HCT116 (cell line): Measurements from ENCODE around the gene C4orf51. TPM values are rescaled to one million over a fixed set of nuclear protein-coding genes. Genes with fewer than 3 reads are reported as not detected.

Experiments
- ATAC-seq: fragments of 200-7000 bp; cut with Tn5 transposase; 2 replicates; pipeline ENCODE4 v1.9.1; 2020; ENCODE audit warnings: mild to moderate bottlenecking, moderate library complexity
- BruUV-seq: library from RNA; stranded (reverse); fragments of 400-500 nt; replicated peaks from 2 replicates; lab custom pipeline; 2021; lab: Mats Ljungman, UMichigan
- CTCF ChIA-PET: fragments of 300-600 bp; sonication (Branson Sonifier 250); formaldehyde crosslinking; loops from one replicate; lab custom pipeline; 2021; ENCODE audit warnings: antibody characterized with exemption; lab: Charles Lee
- POLR2A ChIA-PET: fragments of 300-600, 350-600 bp; sonication (Branson Sonifier 250); formaldehyde crosslinking; loops from one replicate; lab custom pipeline; 2021; ENCODE audit warnings: antibody characterized with exemption; lab: Charles Lee
- RAD21 ChIA-PET, 2 experiments: fragments of 300-600 bp; sonication (Branson Sonifier 250); formaldehyde crosslinking; loops; one replicate each; lab custom pipeline; 2023; ENCODE audit warnings: low total read pairs in 2 of 2; ENCODE audit not compliant: uncharacterized antibody in 2 of 2, unreplicated experiment in 2 of 2, low non-redundant PET in 1 of 2; lab: Charles Lee
- DNase-seq: peaks from one replicate; pipeline ENCODE4 v3.0.0-alpha.2; 2010; ENCODE audit warnings: low read depth, low spot score
- H2AFZ ChIP-seq: fragments of 200-600 bp; shearing (Covaris generic), sonication (generic); 2 replicates; pipeline ENCODE4 v1.6.1; 2017; ENCODE audit warnings: low read depth, mixed run types, mixed read lengths, antibody characterized with exemption, low read length; ENCODE audit not compliant: poor library complexity, severe bottlenecking
- H3K27ac ChIP-seq: 2 replicates; pipeline ENCODE4 v1.5.1; 2012; ENCODE audit warnings: low read depth, low read length
- H3K27me3 ChIP-seq: fragments of 200-600 bp; sonication (generic); 2 replicates; pipeline ENCODE4 v1.6.1; 2016; ENCODE audit warnings: mixed run types, low read length, mixed read lengths; ENCODE audit not compliant: insufficient read depth
- H3K36me3 ChIP-seq, 2 experiments: fragments of 200-500 bp in 1 of 2; fragments of 200-600 bp in 1 of 2; sonication (Bioruptor generic) in 1 of 2; sonication (generic) in 1 of 2; 2 replicates each; pipeline versions ENCODE4 v1.5.1 to v1.6.1; 2014 to 2016; ENCODE audit warnings: low read length in 2 of 2, inconsistent platforms in 1 of 2, mixed read lengths in 1 of 2, mixed run types in 1 of 2; ENCODE audit not compliant: insufficient read depth in 2 of 2, control insufficient read depth in 1 of 2
- H3K4me1 ChIP-seq, 2 experiments: fragments of 200-600 bp in 1 of 2; sonication (generic) in 1 of 2; 2 replicates each; pipeline versions ENCODE4 v1.5.1 to v1.6.1; 2012 to 2017; ENCODE audit warnings: low read length in 2 of 2, inconsistent platforms in 1 of 2, mild to moderate bottlenecking in 1 of 2, mixed read lengths in 1 of 2, mixed run types in 1 of 2, moderate library complexity in 1 of 2; ENCODE audit not compliant: insufficient read depth in 2 of 2, control insufficient read depth in 1 of 2
- H3K4me2 ChIP-seq: fragments of 200-600 bp; sonication (generic); 2 replicates; pipeline ENCODE4 v1.6.1; 2017; ENCODE audit warnings: mixed run types, low read length, mixed read lengths
- H3K4me3 ChIP-seq, 2 experiments: fragments of 200-600 bp in 1 of 2; sonication (generic) in 1 of 2; replicated peaks in 1 of 2; 2 replicates each; pipeline ENCODE4 v1.5.1; 2011 to 2016; ENCODE audit warnings: low read length in 2 of 2, control low read depth in 1 of 2, low read depth in 1 of 2, mild to moderate bottlenecking in 1 of 2, mixed read lengths in 1 of 2, mixed run types in 1 of 2
- H3K79me2 ChIP-seq: fragments of 200-600 bp; sonication (generic); 2 replicates; pipeline ENCODE4 v1.6.1; 2017; ENCODE audit warnings: mild to moderate bottlenecking, mixed run types, low read length, moderate library complexity, mixed read lengths; ENCODE audit not compliant: insufficient read depth
- H3K9ac ChIP-seq: fragments of 200-600 bp; sonication (generic); 2 replicates; pipeline ENCODE4 v1.6.1; 2016; ENCODE audit warnings: low read length, mixed read lengths
- H3K9me2 ChIP-seq: fragments of 200-600 bp; sonication (generic), shearing (Covaris generic); 2 replicates; pipeline ENCODE4 v1.6.1; 2017; ENCODE audit warnings: mixed run types, mild to moderate bottlenecking, moderate library complexity; ENCODE audit not compliant: insufficient read depth
- H3K9me3 ChIP-seq, 2 experiments: fragments of 200-500 bp in 1 of 2; fragments of 200-600 bp in 1 of 2; sonication (Bioruptor generic) in 1 of 2; sonication (generic) in 1 of 2; 2 replicates each; pipeline ENCODE4 v1.6.1; 2014 to 2017; ENCODE audit warnings: low read length in 2 of 2, mixed read lengths in 2 of 2, inconsistent platforms in 1 of 2, low read depth in 1 of 2, mild to moderate bottlenecking in 1 of 2, mixed run types in 1 of 2, moderate library complexity in 1 of 2; ENCODE audit not compliant: control insufficient read depth in 1 of 2, insufficient read depth in 1 of 2
- H4K20me1 ChIP-seq: fragments of 200-600 bp; sonication (generic), shearing (Covaris generic); 2 replicates; pipeline ENCODE4 v1.6.1; 2017; ENCODE audit warnings: mixed run types, mild to moderate bottlenecking, moderate library complexity; ENCODE audit not compliant: insufficient read depth
- CEBPB ChIP-seq: IDR thresholded peaks from 2 replicates; pipeline ENCODE4 v1.6.1; 2012; ENCODE audit warnings: low read depth
- EGR1 ChIP-seq: IDR thresholded peaks from 2 replicates; pipeline ENCODE4 v1.6.1; 2012; ENCODE audit warnings: low read depth
- EZH2 ChIP-seq: fragments of 200-600 bp; sonication (generic); IDR thresholded peaks from 2 replicates; pipeline ENCODE4 v1.6.1; 2017; ENCODE audit warnings: antibody characterized with exemption, mixed run types
- JUND ChIP-seq: IDR thresholded peaks from 2 replicates; pipeline ENCODE4 v1.6.1; 2012
- SP1 ChIP-seq: IDR thresholded peaks from 2 replicates; pipeline ENCODE4 v1.6.1; 2012; ENCODE audit warnings: low read depth
- SRF ChIP-seq: IDR thresholded peaks from 2 replicates; pipeline ENCODE4 v1.6.1; 2012; ENCODE audit warnings: low read depth
- ZFX ChIP-seq: fragments of 450-650 bp; IDR thresholded peaks from 2 replicates; pipeline ENCODE4 v1.6.1; 2017
- intact Hi-C: fragments of 100-400 bp; cut with micrococcal nuclease; formaldehyde crosslinking; loops from 2 replicates; pipeline ENCODE4 v1.10.0; 2022
- total RNA-seq: library from RNA; stranded (reverse); gene quantifications from one replicate; pipeline ENCODE4 v1.2.1, GENCODE V29; 2021; ENCODE audit not compliant: unreplicated experiment
- TF ChIP-seq, protein P1 (sequence below): IDR thresholded peaks from 2 replicates; pipeline ENCODE4 v1.6.1; 2012; ENCODE audit warnings: low read depth
- TF ChIP-seq, protein P2 (sequence below): IDR thresholded peaks from 2 replicates; pipeline ENCODE4 v1.6.1; 2012

Gene C4orf51
- total RNA-seq, 1 experiment from 2014 or later: not detected

- no peaks in the 10 kb centered on the region for H3K79me2 ChIP-seq
- H3K9ac ChIP-seq: no peak overlapping the region
- no peaks in the 10 kb centered on the region for H3K36me3 ChIP-seq
- CTCF ChIA-PET: no interaction called here
- BruUV-seq: no TSS peak
- DNase-seq: no peak
- no peak for ATAC-seq
- H3K27ac ChIP-seq: no peak overlapping the region
- RAD21 ChIA-PET: no interaction called here
- H3K4me1 ChIP-seq: no peaks in the 10 kb centered on the region
- no peak overlapping the region for H2AFZ ChIP-seq
- H3K9me2 ChIP-seq: no peaks in the 10 kb centered on the region
- POLR2A ChIA-PET: no interaction called here
- no peak overlapping the region for H3K4me3 ChIP-seq
- H4K20me1 ChIP-seq: no peaks in the 10 kb centered on the region
- H3K27me3 ChIP-seq: no peaks in the 10 kb centered on the region
- no peaks in the 10 kb centered on the region for H3K9me3 ChIP-seq
- TF ChIP-seq SP1: no peak
- no peak for TF ChIP-seq JUND
- no peak for TF ChIP-seq EGR1
- TF ChIP-seq, protein P1, sequence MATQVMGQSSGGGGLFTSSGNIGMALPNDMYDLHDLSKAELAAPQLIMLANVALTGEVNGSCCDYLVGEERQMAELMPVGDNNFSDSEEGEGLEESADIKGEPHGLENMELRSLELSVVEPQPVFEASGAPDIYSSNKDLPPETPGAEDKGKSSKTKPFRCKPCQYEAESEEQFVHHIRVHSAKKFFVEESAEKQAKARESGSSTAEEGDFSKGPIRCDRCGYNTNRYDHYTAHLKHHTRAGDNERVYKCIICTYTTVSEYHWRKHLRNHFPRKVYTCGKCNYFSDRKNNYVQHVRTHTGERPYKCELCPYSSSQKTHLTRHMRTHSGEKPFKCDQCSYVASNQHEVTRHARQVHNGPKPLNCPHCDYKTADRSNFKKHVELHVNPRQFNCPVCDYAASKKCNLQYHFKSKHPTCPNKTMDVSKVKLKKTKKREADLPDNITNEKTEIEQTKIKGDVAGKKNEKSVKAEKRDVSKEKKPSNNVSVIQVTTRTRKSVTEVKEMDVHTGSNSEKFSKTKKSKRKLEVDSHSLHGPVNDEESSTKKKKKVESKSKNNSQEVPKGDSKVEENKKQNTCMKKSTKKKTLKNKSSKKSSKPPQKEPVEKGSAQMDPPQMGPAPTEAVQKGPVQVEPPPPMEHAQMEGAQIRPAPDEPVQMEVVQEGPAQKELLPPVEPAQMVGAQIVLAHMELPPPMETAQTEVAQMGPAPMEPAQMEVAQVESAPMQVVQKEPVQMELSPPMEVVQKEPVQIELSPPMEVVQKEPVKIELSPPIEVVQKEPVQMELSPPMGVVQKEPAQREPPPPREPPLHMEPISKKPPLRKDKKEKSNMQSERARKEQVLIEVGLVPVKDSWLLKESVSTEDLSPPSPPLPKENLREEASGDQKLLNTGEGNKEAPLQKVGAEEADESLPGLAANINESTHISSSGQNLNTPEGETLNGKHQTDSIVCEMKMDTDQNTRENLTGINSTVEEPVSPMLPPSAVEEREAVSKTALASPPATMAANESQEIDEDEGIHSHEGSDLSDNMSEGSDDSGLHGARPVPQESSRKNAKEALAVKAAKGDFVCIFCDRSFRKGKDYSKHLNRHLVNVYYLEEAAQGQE: no peak
- no peak for TF ChIP-seq ZFX
- no peak for TF ChIP-seq CEBPB
- TF ChIP-seq SRF: no peak
- TF ChIP-seq, protein P2, sequence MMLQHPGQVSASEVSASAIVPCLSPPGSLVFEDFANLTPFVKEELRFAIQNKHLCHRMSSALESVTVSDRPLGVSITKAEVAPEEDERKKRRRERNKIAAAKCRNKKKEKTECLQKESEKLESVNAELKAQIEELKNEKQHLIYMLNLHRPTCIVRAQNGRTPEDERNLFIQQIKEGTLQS: no peak
- TF ChIP-seq EZH2: no peak
- intact Hi-C loops: no loop called here
- H3K4me2 ChIP-seq: no peak overlapping the region
Observed at GRCh38 chr4:145656156-145656555, 23.8 kb upstream of the C4orf51 start.
